Measurements from ENCODE around the gene TRAPPC10.

The TRAPPC10 gene

GRCh38 chr21:43983860-43984420 is 28.2 kb upstream of the TRAPPC10 start:
- DNase-seq = no peak

GRCh38 chr21:43984905-43985689 is 27.0 kb upstream of the TRAPPC10 start:
- no peak for DNase-seq

GRCh38 chr21:43985690-43986251 is 26.3 kb upstream of the TRAPPC10 start:
- DNase-seq = no peak

GRCh38 chr21:43986544-43987451 is 25.3 kb upstream of the TRAPPC10 start:
- no peak for DNase-seq

GRCh38 chr21:43987509-43987908 is 24.6 kb upstream of the TRAPPC10 start:
- no peak for DNase-seq

- DNase-seq = no peak
These were observed 24.1 kb upstream of the TRAPPC10 start for GRCh38 chr21:43988016-43988415.

GRCh38 chr21:43988506-43989230 is 23.4 kb upstream of the TRAPPC10 start:
- DNase-seq = no peak

GRCh38 chr21:43989401-43989800 is 22.7 kb upstream of the TRAPPC10 start:
- no peak for DNase-seq

- no peak for DNase-seq
These were observed 20.6 kb upstream of the TRAPPC10 start for GRCh38 chr21:43991447-43991991.

GRCh38 chr21:43992121-43992520 is 20.0 kb upstream of the TRAPPC10 start:
- no peak for DNase-seq

- no peak for DNase-seq
These were observed 18.6 kb upstream of the TRAPPC10 start for GRCh38 chr21:43993420-43993934.

GRCh38 chr21:43994085-43994484 is 18.0 kb upstream of the TRAPPC10 start:
- no peak for DNase-seq

GRCh38 chr21:43994646-43995045 is 17.5 kb upstream of the TRAPPC10 start:
- DNase-seq = no peak

- DNase-seq = no peak
These were observed 16.5 kb upstream of the TRAPPC10 start for GRCh38 chr21:43995521-43996105.

GRCh38 chr21:43997766-43998742 is 14.1 kb upstream of the TRAPPC10 start:
- DNase-seq = no peak

GRCh38 chr21:44000360-44000759 is 11.7 kb upstream of the TRAPPC10 start:
- DNase-seq = no peak

GRCh38 chr21:44002511-44002910 is 9.6 kb upstream of the TRAPPC10 start:
- no peak for DNase-seq

GRCh38 chr21:44003307-44003966 is 8.7 kb upstream of the TRAPPC10 start:
- DNase-seq = no peak

- no peak for DNase-seq
These were observed 7.0 kb upstream of the TRAPPC10 start for GRCh38 chr21:44005071-44005470.

- no peak for DNase-seq
These were observed 6.5 kb upstream of the TRAPPC10 start for GRCh38 chr21:44005593-44005992.

Data from fibroblast of skin of back (primary cell).